ENCODE results near the gene DNAJA1. TPM values are rescaled to one million over a fixed set of nuclear protein-coding genes. Genes with fewer than 3 reads are reported as not detected.

The DNAJA1 gene
- total RNA-seq, 1 donor from 2014 or later: 203 TPM

GRCh38 chr9:33029231-33029786 is 4.2 kb downstream of the DNAJA1 start:
- DNase-seq: no peak

- no peak for DNase-seq
These were observed 5.2 kb downstream of the DNAJA1 start for GRCh38 chr9:33030285-33030684.

GRCh38 chr9:33032292-33032691 is 7.2 kb downstream of the DNAJA1 start:
- no peak for DNase-seq

GRCh38 chr9:33032865-33033264 is 7.8 kb downstream of the DNAJA1 start:
- DNase-seq: no peak

- no peak for DNase-seq
These were observed 15.8 kb downstream of the DNAJA1 start for GRCh38 chr9:33040792-33041431.

- no peak for DNase-seq
These were observed 16.5 kb downstream of the DNAJA1 start for GRCh38 chr9:33041432-33042188.

- no peak for DNase-seq
These were observed 17.4 kb downstream of the DNAJA1 start for GRCh38 chr9:33042473-33042872.

- no peak for DNase-seq
These were observed 18.6 kb downstream of the DNAJA1 start for GRCh38 chr9:33043671-33044070.

GRCh38 chr9:33044162-33044673 is 19.1 kb downstream of the DNAJA1 start:
- DNase-seq: peak; percentile 72

- peak; percentile 16 for DNase-seq
These were observed 19.7 kb downstream of the DNAJA1 start for GRCh38 chr9:33044677-33045282.

GRCh38 chr9:33046061-33046460 is 21.0 kb downstream of the DNAJA1 start:
- no peak for DNase-seq

GRCh38 chr9:33048054-33048465 is 23.0 kb downstream of the DNAJA1 start:
- no peak for DNase-seq

GRCh38 chr9:33049680-33050361 is 24.7 kb downstream of the DNAJA1 start:
- no peak for DNase-seq

GRCh38 chr9:33051144-33051543 is 26.1 kb downstream of the DNAJA1 start:
- no peak for DNase-seq

GRCh38 chr9:33065157-33066076 is 40.3 kb downstream of the DNAJA1 start:
- DNase-seq: no peak

- no peak for DNase-seq
These were observed 43.9 kb downstream of the DNAJA1 start for GRCh38 chr9:33068991-33069390.

GRCh38 chr9:33076046-33077004 is 51.3 kb downstream of the DNAJA1 start, which contains the start of gene SMU1:
TSS of gene SMU1 (minus strand) at chr9:33076674. CDS start at chr9:33076608, 66 bp downstream.
- peak; percentile 97 for DNase-seq

GRCh38 chr9:33080534-33080933 is 55.5 kb downstream of the DNAJA1 start:
- DNase-seq: no peak

GRCh38 chr9:33081128-33081851 is 56.2 kb downstream of the DNAJA1 start:
- DNase-seq: peak; percentile 31
